Peyer's patch (tissue), 4 donors: Measurements from ENCODE around the gene WNT9B.

ENCODE experiments used
- POLR2A ChIP-seq, 2 donors: fragments of 450-650 bp; IDR thresholded peaks; one replicate each; pipeline ENCODE4 v1.5.1; 2017; ENCODE audit warnings: antibody characterized with exemption in 2 of 2, mild to moderate bottlenecking in 2 of 2, moderate library complexity in 2 of 2
- TF ChIP-seq, protein P1 (sequence below), 6 experiments: fragments of 450-650 bp in 4 of 6; fragments of 200-600 bp in 2 of 6; sonication (generic) in 1 of 6; IDR thresholded peaks; one replicate each; pipeline ENCODE4 v1.5.1; 2017 to 2019; ENCODE audit warnings: antibody characterized with exemption in 6 of 6, mild to moderate bottlenecking in 3 of 6, moderate library complexity in 1 of 6

- TF ChIP-seq, protein P1, sequence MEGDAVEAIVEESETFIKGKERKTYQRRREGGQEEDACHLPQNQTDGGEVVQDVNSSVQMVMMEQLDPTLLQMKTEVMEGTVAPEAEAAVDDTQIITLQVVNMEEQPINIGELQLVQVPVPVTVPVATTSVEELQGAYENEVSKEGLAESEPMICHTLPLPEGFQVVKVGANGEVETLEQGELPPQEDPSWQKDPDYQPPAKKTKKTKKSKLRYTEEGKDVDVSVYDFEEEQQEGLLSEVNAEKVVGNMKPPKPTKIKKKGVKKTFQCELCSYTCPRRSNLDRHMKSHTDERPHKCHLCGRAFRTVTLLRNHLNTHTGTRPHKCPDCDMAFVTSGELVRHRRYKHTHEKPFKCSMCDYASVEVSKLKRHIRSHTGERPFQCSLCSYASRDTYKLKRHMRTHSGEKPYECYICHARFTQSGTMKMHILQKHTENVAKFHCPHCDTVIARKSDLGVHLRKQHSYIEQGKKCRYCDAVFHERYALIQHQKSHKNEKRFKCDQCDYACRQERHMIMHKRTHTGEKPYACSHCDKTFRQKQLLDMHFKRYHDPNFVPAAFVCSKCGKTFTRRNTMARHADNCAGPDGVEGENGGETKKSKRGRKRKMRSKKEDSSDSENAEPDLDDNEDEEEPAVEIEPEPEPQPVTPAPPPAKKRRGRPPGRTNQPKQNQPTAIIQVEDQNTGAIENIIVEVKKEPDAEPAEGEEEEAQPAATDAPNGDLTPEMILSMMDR (IDR thresholded peaks at IDR 0.05), result no peak
- TF ChIP-seq POLR2A (IDR thresholded peaks at IDR 0.05), result no peak
Measured at GRCh38 chr17:46882666-46883065, 31.3 kb downstream of the WNT9B start.
